NK-92 (cell line): ENCODE measurements around the gene MCM3.

Experiments
- DNase-seq: peaks from one replicate; lab custom pipeline; 2025; ENCODE audit not compliant: unreplicated experiment; lab: John Stamatoyannopoulos, UW

MCM3 gene

GRCh38 chr6:52303178-52303577, 18.6 kb upstream of the MCM3 start:
- DNase-seq: no peak

GRCh38 chr6:52301326-52301725, 16.8 kb upstream of the MCM3 start:
- DNase-seq: no peak

GRCh38 chr6:52300489-52300931, 16.0 kb upstream of the MCM3 start:
- DNase-seq: no peak

GRCh38 chr6:52299653-52300052, 15.1 kb upstream of the MCM3 start:
- no peak for DNase-seq

- no peak for DNase-seq
These were observed 12.9 kb upstream of the MCM3 start for GRCh38 chr6:52297433-52297832.

GRCh38 chr6:52293067-52293466, 8.5 kb upstream of the MCM3 start:
- no peak for DNase-seq

- no peak for DNase-seq
These were observed 4.3 kb upstream of the MCM3 start for GRCh38 chr6:52288841-52289240.

- DNase-seq: no peak
These were observed 3.7 kb upstream of the MCM3 start for GRCh38 chr6:52288216-52288615.

GRCh38 chr6:52286798-52287432, 2.4 kb upstream of the MCM3 start:
- DNase-seq: no peak

- DNase-seq: no peak
These were observed 881 bp upstream of the MCM3 start for GRCh38 chr6:52285177-52286068.

- DNase-seq: no peak
These were observed 447 bp downstream of the MCM3 start for GRCh38 chr6:52284131-52284459.

GRCh38 chr6:52283111-52283510, 1.4 kb downstream of the MCM3 start:
- DNase-seq: no peak

- no peak for DNase-seq
These were observed 8.4 kb downstream of the MCM3 start for GRCh38 chr6:52276130-52276529.

GRCh38 chr6:52271852-52272460, 12.6 kb downstream of the MCM3 start:
- DNase-seq: no peak

GRCh38 chr6:52263709-52264540, 20.6 kb downstream of the MCM3 start:
- DNase-seq: no peak

GRCh38 chr6:52262620-52263344, 21.8 kb downstream of the MCM3 start:
- no peak for DNase-seq

GRCh38 chr6:52261229-52261628, 23.3 kb downstream of the MCM3 start:
- DNase-seq: no peak

GRCh38 chr6:52260634-52261033, 23.9 kb downstream of the MCM3 start:
- no peak for DNase-seq

GRCh38 chr6:52255434-52255833, 29.1 kb downstream of the MCM3 start:
- no peak for DNase-seq

- no peak for DNase-seq
These were observed 29.7 kb downstream of the MCM3 start for GRCh38 chr6:52254731-52255378.
